ENCODE measurements around the gene SLC4A3. TPM values are rescaled to one million over a fixed set of nuclear protein-coding genes. Genes with fewer than 3 reads are reported as not detected.

Gene SLC4A3
- polyA plus RNA-seq: 6.2 to 11.4 TPM (median 9.6 TPM) in 3 replicates
- polyA plus RNA-seq (2011; ENCODE audit: low read depth): 0.92 TPM
- polyA plus RNA-seq (2011; cell fraction: cytosol; rRNA removed): 3.2 and 7.6 TPM in 2 replicates
- polyA plus RNA-seq (2011; cell fraction: nucleus; rRNA removed): 35.2 and 46.0 TPM in 2 replicates
- polyA plus RNA-seq (2012; ENCODE audit: low replicate concordance): 2.5 and 13.2 TPM in 2 replicates
- polyA minus RNA-seq: 7.6 to 18.9 TPM (median 9.6 TPM) in 3 replicates
- polyA minus RNA-seq (2011; cell fraction: cytosol; rRNA and poly(A)+ RNA removed): 6.7 TPM
- polyA minus RNA-seq (2011; cell fraction: nucleus; rRNA and poly(A)+ RNA removed): 14.5 and 14.7 TPM in 2 replicates

DNA sequence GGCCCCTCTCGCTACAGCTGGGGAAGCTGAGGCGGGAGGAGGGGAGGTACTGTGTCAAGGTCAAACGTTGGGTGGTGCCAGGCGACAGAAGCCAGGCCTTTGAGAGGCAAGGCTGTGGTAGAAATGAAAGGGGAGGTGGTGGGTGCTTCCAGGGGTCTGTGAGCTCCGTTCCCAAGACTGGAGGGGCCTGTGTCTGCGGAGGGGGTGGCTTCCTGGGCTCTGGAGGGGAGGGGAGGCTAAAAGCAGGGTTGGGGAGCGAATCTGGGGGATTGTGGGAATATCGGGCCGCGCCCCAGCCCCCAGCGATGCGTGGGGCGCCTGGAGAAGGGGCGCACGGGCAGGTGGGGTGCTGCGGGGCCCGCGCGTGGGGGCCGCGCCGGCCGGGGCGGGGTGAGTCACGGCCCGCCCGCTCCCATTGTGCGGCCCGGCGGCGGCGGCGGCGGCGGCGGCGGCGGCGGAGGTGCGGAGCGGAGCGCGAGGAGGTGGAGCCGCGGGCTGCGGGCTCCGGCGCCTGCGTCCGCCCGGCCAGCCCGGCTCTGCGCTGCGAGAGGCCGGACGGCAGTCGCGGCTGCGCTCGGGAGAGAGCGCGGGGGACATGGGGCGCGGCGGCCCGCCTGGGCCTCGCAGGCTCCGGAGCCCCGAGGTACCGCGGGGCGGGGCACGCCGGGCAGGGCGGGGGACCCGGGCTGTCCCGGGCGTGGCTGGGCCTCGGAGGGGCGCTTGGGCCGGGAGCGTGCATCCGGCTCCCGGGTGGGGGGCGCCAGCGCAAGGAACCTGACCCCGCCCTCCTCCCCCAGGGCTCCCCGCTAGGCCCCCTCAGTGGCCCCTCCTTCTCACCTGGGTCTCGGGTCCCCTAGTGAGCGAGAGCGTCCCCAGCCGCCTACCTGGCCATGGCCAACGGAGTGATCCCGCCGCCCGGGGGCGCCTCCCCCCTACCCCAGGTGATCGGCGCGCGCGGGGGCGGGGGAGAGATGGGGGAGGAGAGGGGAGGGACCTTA is at the start of gene SLC4A3:
TSS of gene SLC4A3 (plus strand) at position 528 of the 998 bp plus-strand sequence. CDS start at position 891, 363 bp downstream.
- Histone ChIP-seq H3K79me2 (ENCODE audit: control insufficient read depth, insufficient read depth, low read length) (peaks cover 2% of the 10 kb centered on the region), H4K20me1 (ENCODE audit: control insufficient read depth, extremely low read depth, insufficient read depth, low read length) (no peaks in the 10 kb centered on the region), H3K36me3 (ENCODE audit: control insufficient read depth in 2 of 2, extremely low read depth in 1 of 2, insufficient read depth in 2 of 2, low read length in 2 of 2) (peaks cover 3 to 5% of the 10 kb centered on the region in 2 experiments), H3K4me2 (ENCODE audit: control insufficient read depth, extremely low read depth, insufficient read depth, low read depth, low read length) (peak within 1 kb of the TSS; percentile 64), H3K9me3 (ENCODE audit: control insufficient read depth, low read depth, low read length) (no peaks in the 10 kb centered on the region), H3K9ac (ENCODE audit: control insufficient read depth, extremely low read depth, insufficient read depth, low read length) (peak within 1 kb of the TSS; percentile 54), H3K4me3 (ENCODE audit: control insufficient read depth in 2 of 3, extremely low read depth in 1 of 3, insufficient read depth in 2 of 3, low read depth in 1 of 3, low read length in 3 of 3) (peak within 1 kb of the TSS; percentile 44 to 78 (median 68)), H3K27ac (ENCODE audit: control insufficient read depth, insufficient read depth, low read length) (no peak within 1 kb of the TSS), H3K9me1 (ENCODE audit: control insufficient read depth, extremely low read depth, insufficient read depth, low read length) (no peaks in the 10 kb centered on the region), H2AFZ (ENCODE audit: control insufficient read depth, low read length) (peak within 1 kb of the TSS; percentile 83), H3K27me3 (ENCODE audit: control insufficient read depth, extremely low read depth, insufficient read depth, low read length) (no peaks in the 10 kb centered on the region), H3K4me1 (ENCODE audit: control insufficient read depth, extremely low read depth, insufficient read depth, low read length) (peaks cover 8% of the 10 kb centered on the region)
- DNase-seq (ENCODE audit: low read depth, low spot score): no peak
- TF ChIP-seq, protein P1, sequence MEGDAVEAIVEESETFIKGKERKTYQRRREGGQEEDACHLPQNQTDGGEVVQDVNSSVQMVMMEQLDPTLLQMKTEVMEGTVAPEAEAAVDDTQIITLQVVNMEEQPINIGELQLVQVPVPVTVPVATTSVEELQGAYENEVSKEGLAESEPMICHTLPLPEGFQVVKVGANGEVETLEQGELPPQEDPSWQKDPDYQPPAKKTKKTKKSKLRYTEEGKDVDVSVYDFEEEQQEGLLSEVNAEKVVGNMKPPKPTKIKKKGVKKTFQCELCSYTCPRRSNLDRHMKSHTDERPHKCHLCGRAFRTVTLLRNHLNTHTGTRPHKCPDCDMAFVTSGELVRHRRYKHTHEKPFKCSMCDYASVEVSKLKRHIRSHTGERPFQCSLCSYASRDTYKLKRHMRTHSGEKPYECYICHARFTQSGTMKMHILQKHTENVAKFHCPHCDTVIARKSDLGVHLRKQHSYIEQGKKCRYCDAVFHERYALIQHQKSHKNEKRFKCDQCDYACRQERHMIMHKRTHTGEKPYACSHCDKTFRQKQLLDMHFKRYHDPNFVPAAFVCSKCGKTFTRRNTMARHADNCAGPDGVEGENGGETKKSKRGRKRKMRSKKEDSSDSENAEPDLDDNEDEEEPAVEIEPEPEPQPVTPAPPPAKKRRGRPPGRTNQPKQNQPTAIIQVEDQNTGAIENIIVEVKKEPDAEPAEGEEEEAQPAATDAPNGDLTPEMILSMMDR (optimal IDR thresholded peaks at IDR 0.05 in 1 of 3, IDR thresholded peaks at IDR 0.05 in 1 of 3, conservative IDR thresholded peaks at IDR 0.05 in 1 of 3; ENCODE audit: extremely low read depth in 1 of 3, insufficient read depth in 2 of 3, low read length in 3 of 3): peak in 2 of 3 experiments; percentile 3 to 40
- no peak for TF ChIP-seq EZH2 (IDR thresholded peaks at IDR 0.05; ENCODE audit: low read length)
- dilution Hi-C loops (cut with MboI; ENCODE audit: extremely low pct_ligation_motif_present, low sequenced_read_pairs): no loop called here
- FAIRE-seq: no peak

GRCh38 chr2:219578811-219579613 is 48.4 kb upstream of the SLC4A3 start:
- dilution Hi-C loops (cut with MboI; ENCODE audit: extremely low pct_ligation_motif_present, low sequenced_read_pairs): no loop called here
- no peaks in the 10 kb centered on the region for H3K36me3 ChIP-seq (ENCODE audit: control insufficient read depth in 2 of 2, extremely low read depth in 1 of 2, insufficient read depth in 2 of 2, low read length in 2 of 2)
- no peak for DNase-seq (ENCODE audit: low read depth, low spot score)
- H3K9me1 ChIP-seq (ENCODE audit: control insufficient read depth, extremely low read depth, insufficient read depth, low read length): no peaks in the 10 kb centered on the region
- H3K4me1 ChIP-seq (ENCODE audit: control insufficient read depth, extremely low read depth, insufficient read depth, low read length): no peaks in the 10 kb centered on the region
- no peak overlapping the region for H3K9ac ChIP-seq (ENCODE audit: control insufficient read depth, extremely low read depth, insufficient read depth, low read length)
- no peaks in the 10 kb centered on the region for H3K9me3 ChIP-seq (ENCODE audit: control insufficient read depth, low read depth, low read length)
- H3K27ac ChIP-seq (ENCODE audit: control insufficient read depth, insufficient read depth, low read length): no peak overlapping the region
- TF ChIP-seq, protein P1 (optimal IDR thresholded peaks at IDR 0.05 in 1 of 3, IDR thresholded peaks at IDR 0.05 in 1 of 3, conservative IDR thresholded peaks at IDR 0.05 in 1 of 3; ENCODE audit: extremely low read depth in 1 of 3, insufficient read depth in 2 of 3, low read length in 3 of 3): no peak
- no peak for TF ChIP-seq EZH2 (IDR thresholded peaks at IDR 0.05; ENCODE audit: low read length)
- H4K20me1 ChIP-seq (ENCODE audit: control insufficient read depth, extremely low read depth, insufficient read depth, low read length): no peaks in the 10 kb centered on the region
- H3K4me3 ChIP-seq (ENCODE audit: control insufficient read depth in 2 of 3, extremely low read depth in 1 of 3, insufficient read depth in 2 of 3, low read depth in 1 of 3, low read length in 3 of 3): no peak overlapping the region
- no peak overlapping the region for H3K4me2 ChIP-seq (ENCODE audit: control insufficient read depth, extremely low read depth, insufficient read depth, low read depth, low read length)
- H2AFZ ChIP-seq (ENCODE audit: control insufficient read depth, low read length): no peak overlapping the region
- no peaks in the 10 kb centered on the region for H3K79me2 ChIP-seq (ENCODE audit: control insufficient read depth, insufficient read depth, low read length)
- no peak for FAIRE-seq
- H3K27me3 ChIP-seq (ENCODE audit: control insufficient read depth, extremely low read depth, insufficient read depth, low read length): peaks cover 6% of the 10 kb centered on the region
